ENCODE measurements around the gene ST13. TPM values are rescaled to one million over a fixed set of nuclear protein-coding genes. Genes with fewer than 3 reads are reported as not detected.
"Not testable (repeated sequence)": the region's sequence is repeated elsewhere in the genome, so short reads cannot be mapped to it uniquely, and the experiment has no call there.

Gene ST13
- total RNA-seq, 1 experiment from 2014 or later: 322 TPM

GRCh38 chr22:40876907-40877306 is 20.5 kb upstream of the ST13 start:
- H3K27ac Mint-ChIP-seq (ENCODE audit: unreplicated experiment): no peak overlapping the region
- no peaks in the 10 kb centered on the region for H3K9me3 Mint-ChIP-seq (ENCODE audit: low read depth, unreplicated experiment)
- BruUV-seq (replicated peaks): no TSS peak
- no peak overlapping the region for H3K4me3 Mint-ChIP-seq (ENCODE audit: low read depth, unreplicated experiment)
- CTCF ChIA-PET: no interaction called here
- TF ChIP-seq CTCF (IDR thresholded peaks at IDR 0.05; ENCODE audit: unreplicated experiment): no peak
- peaks cover 11% of the 10 kb centered on the region for H3K4me1 Mint-ChIP-seq (ENCODE audit: low read depth, unreplicated experiment)
- no peaks in the 10 kb centered on the region for H3K36me3 Mint-ChIP-seq (ENCODE audit: insufficient read depth, unreplicated experiment)
- no peaks in the 10 kb centered on the region for H3K27me3 Mint-ChIP-seq (ENCODE audit: unreplicated experiment)
- intact Hi-C loops (cut with micrococcal nuclease; ENCODE audit: unreplicated experiment): loop anchor here (5.0 kb wide), 1 partner anchor 230 kb away; no protein-coding TSS in a partner anchor
- no peak for DNase-seq

GRCh38 chr22:40875111-40875510 is 18.7 kb upstream of the ST13 start:
- intact Hi-C loops (cut with micrococcal nuclease; ENCODE audit: unreplicated experiment): loop anchor here (5.0 kb wide), 1 partner anchor 232 kb away; no protein-coding TSS in a partner anchor
- no peaks in the 10 kb centered on the region for H3K27me3 Mint-ChIP-seq (ENCODE audit: unreplicated experiment)
- CTCF ChIA-PET: no interaction called here
- peaks cover 11% of the 10 kb centered on the region for H3K4me1 Mint-ChIP-seq (ENCODE audit: low read depth, unreplicated experiment)
- DNase-seq: no peak
- no peaks in the 10 kb centered on the region for H3K9me3 Mint-ChIP-seq (ENCODE audit: low read depth, unreplicated experiment)
- TF ChIP-seq CTCF (IDR thresholded peaks at IDR 0.05; ENCODE audit: unreplicated experiment): no peak
- H3K27ac Mint-ChIP-seq (ENCODE audit: unreplicated experiment): no peak overlapping the region
- H3K4me3 Mint-ChIP-seq (ENCODE audit: low read depth, unreplicated experiment): no peak overlapping the region
- BruUV-seq (replicated peaks): no TSS peak
- H3K36me3 Mint-ChIP-seq (ENCODE audit: insufficient read depth, unreplicated experiment): peaks cover 7% of the 10 kb centered on the region

GRCh38 chr22:40874016-40874415 is 17.6 kb upstream of the ST13 start:
- no TSS peak for BruUV-seq (replicated peaks)
- H3K27ac Mint-ChIP-seq (ENCODE audit: unreplicated experiment): no peak overlapping the region
- H3K4me1 Mint-ChIP-seq (ENCODE audit: low read depth, unreplicated experiment): peaks cover 11% of the 10 kb centered on the region
- no peaks in the 10 kb centered on the region for H3K27me3 Mint-ChIP-seq (ENCODE audit: unreplicated experiment)
- DNase-seq: no peak
- no peak overlapping the region for H3K4me3 Mint-ChIP-seq (ENCODE audit: low read depth, unreplicated experiment)
- no peak for TF ChIP-seq CTCF (IDR thresholded peaks at IDR 0.05; ENCODE audit: unreplicated experiment)
- H3K9me3 Mint-ChIP-seq (ENCODE audit: low read depth, unreplicated experiment): no peaks in the 10 kb centered on the region
- intact Hi-C loops (cut with micrococcal nuclease; ENCODE audit: unreplicated experiment): no loop called here
- CTCF ChIA-PET: no interaction called here
- peaks cover 8% of the 10 kb centered on the region for H3K36me3 Mint-ChIP-seq (ENCODE audit: insufficient read depth, unreplicated experiment)

GRCh38 chr22:40868379-40868778 is 11.9 kb upstream of the ST13 start:
- CTCF ChIA-PET; H3K4me1 Mint-ChIP-seq (ENCODE audit: low read depth, unreplicated experiment); H3K4me3 Mint-ChIP-seq (ENCODE audit: low read depth, unreplicated experiment); BruUV-seq (replicated peaks); intact Hi-C loops (cut with micrococcal nuclease; ENCODE audit: unreplicated experiment); DNase-seq; H3K27me3 Mint-ChIP-seq (ENCODE audit: unreplicated experiment); H3K27ac Mint-ChIP-seq (ENCODE audit: unreplicated experiment); H3K9me3 Mint-ChIP-seq (ENCODE audit: low read depth, unreplicated experiment): not testable (repeated sequence)
- H3K36me3 Mint-ChIP-seq (ENCODE audit: insufficient read depth, unreplicated experiment): peaks cover 12% of the 10 kb centered on the region

- DNase-seq: no peak
- Mint-ChIP-seq H3K27me3 (ENCODE audit: unreplicated experiment) (no peaks in the 10 kb centered on the region), H3K9me3 (ENCODE audit: low read depth, unreplicated experiment) (no peaks in the 10 kb centered on the region), H3K27ac (ENCODE audit: unreplicated experiment) (peak overlapping the region; percentile 18), H3K4me3 (ENCODE audit: low read depth, unreplicated experiment) (no peak overlapping the region), H3K4me1 (ENCODE audit: low read depth, unreplicated experiment) (no peaks in the 10 kb centered on the region), H3K36me3 (ENCODE audit: insufficient read depth, unreplicated experiment) (peaks cover 12% of the 10 kb centered on the region)
- CTCF ChIA-PET: interaction anchor here (0.8 kb wide), 1 partner anchor 56 kb away, joined by 3 read pairs; no protein-coding TSS in a partner anchor
- BruUV-seq (replicated peaks): no TSS peak
- intact Hi-C loops (cut with micrococcal nuclease; ENCODE audit: unreplicated experiment): no loop called here
- TF ChIP-seq CTCF (IDR thresholded peaks at IDR 0.05; ENCODE audit: unreplicated experiment): no peak
Measured at GRCh38 chr22:40867109-40867508, 10.7 kb upstream of the ST13 start.

All from Calu3 (cell line).